Fibroblast of mammary gland (primary cell): Measurements from ENCODE around the gene VPS13D.

Experiments used
- DNase-seq: peaks from one replicate; pipeline ENCODE4 v3.0.0-alpha.2; 2010; ENCODE audit warnings: low read depth
- H3K4me3 ChIP-seq: 2 replicates; pipeline ENCODE4 v1.5.1; 2011; ENCODE audit warnings: low read depth, mild to moderate bottlenecking, low read length, moderate library complexity; ENCODE audit not compliant: control insufficient read depth
- CTCF ChIP-seq: conservative IDR thresholded peaks from 2 replicates; pipeline ENCODE4 v1.5.1; 2011; ENCODE audit warnings: low read depth, low read length, inconsistent platforms; ENCODE audit not compliant: control insufficient read depth, insufficient read depth

The VPS13D gene

GRCh38 chr1:12443151-12443550, 213.3 kb downstream of the VPS13D start:
- TF ChIP-seq CTCF = no peak
- DNase-seq = no peak
- no peak overlapping the region for H3K4me3 ChIP-seq

DNA sequence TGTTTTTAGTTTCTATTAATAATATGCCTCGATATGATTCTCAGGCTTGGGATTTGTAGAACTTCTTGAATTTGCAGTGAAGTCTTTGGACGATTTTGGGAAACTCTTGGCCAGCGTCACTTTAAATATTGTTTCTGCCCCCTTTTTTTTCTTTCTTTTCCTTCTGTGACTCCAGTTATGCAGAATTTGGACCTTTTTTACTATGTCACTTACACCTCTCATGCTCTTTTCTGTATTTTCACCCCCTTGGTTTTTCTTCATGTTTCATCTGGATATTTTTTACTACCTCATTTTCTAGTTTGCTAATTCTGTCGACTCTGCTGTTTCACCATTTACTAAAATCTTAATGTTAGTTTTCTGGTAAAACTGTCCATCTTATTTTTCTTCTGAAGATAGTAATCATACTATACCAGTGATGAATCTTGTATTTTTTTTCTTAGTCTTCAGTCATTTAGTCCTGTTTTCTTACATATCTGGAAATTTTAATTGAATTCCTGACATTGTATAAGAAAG, 214.6 kb downstream of the VPS13D start:
- no peak overlapping the region for H3K4me3 ChIP-seq
- no peak for DNase-seq
- no peak for TF ChIP-seq CTCF

- no peak overlapping the region for H3K4me3 ChIP-seq
- no peak for TF ChIP-seq CTCF
- DNase-seq = no peak
Measured at GRCh38 chr1:12445257-12445656, 215.4 kb downstream of the VPS13D start.

GRCh38 chr1:12446593-12446992, 216.8 kb downstream of the VPS13D start:
- TF ChIP-seq CTCF = no peak
- no peak for DNase-seq
- no peak overlapping the region for H3K4me3 ChIP-seq

DNA sequence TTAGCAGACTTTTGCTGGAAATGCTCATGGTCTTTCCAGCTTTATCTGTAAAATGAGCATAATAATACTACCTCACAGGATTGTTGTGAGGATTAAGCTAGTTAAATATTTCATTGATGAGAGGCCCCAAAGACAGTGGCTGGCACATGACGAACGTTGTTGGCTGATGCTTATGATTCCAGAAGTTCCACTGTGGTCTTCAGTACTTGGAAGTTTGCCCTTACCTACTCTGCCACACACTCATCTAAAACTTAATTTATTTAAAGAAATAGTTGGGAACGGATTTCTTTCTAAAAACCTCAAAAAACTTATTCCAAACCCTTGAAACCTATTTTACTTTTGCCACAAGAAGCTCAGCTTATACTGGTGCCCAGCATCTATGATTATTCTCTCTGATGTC, 217.5 kb downstream of the VPS13D start:
- TF ChIP-seq CTCF = no peak
- peak; percentile 75 for DNase-seq

GRCh38 chr1:12447849-12448312, 218.1 kb downstream of the VPS13D start:
- TF ChIP-seq CTCF = no peak

More for the DNA sequence above, 217.5 kb downstream of the VPS13D start:
- no peak overlapping the region for H3K4me3 ChIP-seq

DNA sequence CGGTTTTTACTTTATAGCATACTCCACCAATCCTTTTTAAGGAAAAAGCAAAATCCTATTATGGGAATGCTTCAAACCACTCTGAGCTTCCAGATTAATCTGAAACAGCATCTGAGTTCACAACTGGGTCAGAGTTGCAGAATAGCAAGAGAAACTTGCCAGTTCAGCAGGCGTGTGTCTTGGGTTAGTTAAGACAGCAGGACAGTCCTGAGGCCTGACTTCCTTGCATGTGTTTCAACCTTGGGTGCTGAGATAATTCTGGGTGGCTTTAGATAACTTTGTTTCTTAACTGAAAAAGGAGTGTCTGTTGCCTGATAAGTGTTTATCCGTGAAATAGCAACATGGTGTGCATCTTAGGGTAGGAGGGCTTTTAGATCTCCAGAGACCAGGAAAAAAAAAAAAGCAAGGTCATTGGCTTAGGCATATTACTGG, 218.9 kb downstream of the VPS13D start:
- H3K4me3 ChIP-seq = no peak overlapping the region
- no peak for TF ChIP-seq CTCF
- DNase-seq = peak; percentile 78

More at GRCh38 chr1:12447849-12448312, 218.1 kb downstream of the VPS13D start:
- peak; percentile 80 for DNase-seq
- no peak overlapping the region for H3K4me3 ChIP-seq
